Activated CD4-positive, alpha-beta T cell treated with anti-CD3 and anti-CD28 coated beads, Interleukin-2, amount 50 U/mL, for 4 hours (primary cell): ENCODE data around the gene CACNA1B.
"Not testable (repeated sequence)": the region's sequence is repeated elsewhere in the genome, so short reads cannot be mapped to it uniquely, and the experiment has no call there.

Experiments used
- DNase-seq, 2 experiments: peaks; one replicate each; pipeline ENCODE4 v3.0.0-alpha.2; 2020

Gene CACNA1B

GRCh38 chr9:138122201-138122600 lies 244.6 kb downstream of the CACNA1B start:
- no peak for DNase-seq

GRCh38 chr9:138122676-138123075 lies 245.1 kb downstream of the CACNA1B start:
- DNase-seq, result no peak

GRCh38 chr9:138123086-138123485 lies 245.5 kb downstream of the CACNA1B start:
- no peak for DNase-seq

GRCh38 chr9:138126090-138126857 lies 248.7 kb downstream of the CACNA1B start:
- DNase-seq, result not testable (repeated sequence)

- not testable (repeated sequence) for DNase-seq
Observed at GRCh38 chr9:138126858-138127584, 249.4 kb downstream of the CACNA1B start.

GRCh38 chr9:138128027-138128426 lies 250.4 kb downstream of the CACNA1B start:
- not testable (repeated sequence) for DNase-seq

GRCh38 chr9:138129318-138129717 lies 251.7 kb downstream of the CACNA1B start:
- DNase-seq, result not testable (repeated sequence)

GRCh38 chr9:138132946-138133705 lies 255.5 kb downstream of the CACNA1B start:
- not testable (repeated sequence) for DNase-seq

GRCh38 chr9:138134581-138134980 lies 257.0 kb downstream of the CACNA1B start:
- not testable (repeated sequence) for DNase-seq

GRCh38 chr9:138139096-138139495 lies 261.5 kb downstream of the CACNA1B start:
- not testable (repeated sequence) for DNase-seq

GRCh38 chr9:138140980-138141379 lies 263.4 kb downstream of the CACNA1B start:
- DNase-seq, result not testable (repeated sequence)

- DNase-seq, result not testable (repeated sequence)
Observed at GRCh38 chr9:138142528-138143244, 265.1 kb downstream of the CACNA1B start.

- not testable (repeated sequence) for DNase-seq
Observed at GRCh38 chr9:138143491-138143890, 265.9 kb downstream of the CACNA1B start.

GRCh38 chr9:138147556-138147955 lies 270.0 kb downstream of the CACNA1B start:
- not testable (repeated sequence) for DNase-seq

GRCh38 chr9:138149672-138150656 lies 272.4 kb downstream of the CACNA1B start:
- peak in 1 of 2 experiments; percentile 6 for DNase-seq

GRCh38 chr9:138155788-138156187 lies 278.2 kb downstream of the CACNA1B start:
- DNase-seq, result not testable (repeated sequence)

- DNase-seq, result not testable (repeated sequence)
Observed at GRCh38 chr9:138166793-138167192, 289.2 kb downstream of the CACNA1B start.
